NCI-H1930 (cell line): ENCODE results near the gene SLC2A3.
A peak's percentile ranks its signal among the peaks of the same experiment; 100 is the strongest.
"Not testable (repeated sequence)": the region's sequence is repeated elsewhere in the genome, so short reads cannot be mapped to it uniquely, and the experiment has no call there.

Experiments used
- DNase-seq, 2 experiments: peaks; one replicate each; lab custom pipeline; 2025; lab: John Stamatoyannopoulos, UW

SLC2A3 gene

DNA sequence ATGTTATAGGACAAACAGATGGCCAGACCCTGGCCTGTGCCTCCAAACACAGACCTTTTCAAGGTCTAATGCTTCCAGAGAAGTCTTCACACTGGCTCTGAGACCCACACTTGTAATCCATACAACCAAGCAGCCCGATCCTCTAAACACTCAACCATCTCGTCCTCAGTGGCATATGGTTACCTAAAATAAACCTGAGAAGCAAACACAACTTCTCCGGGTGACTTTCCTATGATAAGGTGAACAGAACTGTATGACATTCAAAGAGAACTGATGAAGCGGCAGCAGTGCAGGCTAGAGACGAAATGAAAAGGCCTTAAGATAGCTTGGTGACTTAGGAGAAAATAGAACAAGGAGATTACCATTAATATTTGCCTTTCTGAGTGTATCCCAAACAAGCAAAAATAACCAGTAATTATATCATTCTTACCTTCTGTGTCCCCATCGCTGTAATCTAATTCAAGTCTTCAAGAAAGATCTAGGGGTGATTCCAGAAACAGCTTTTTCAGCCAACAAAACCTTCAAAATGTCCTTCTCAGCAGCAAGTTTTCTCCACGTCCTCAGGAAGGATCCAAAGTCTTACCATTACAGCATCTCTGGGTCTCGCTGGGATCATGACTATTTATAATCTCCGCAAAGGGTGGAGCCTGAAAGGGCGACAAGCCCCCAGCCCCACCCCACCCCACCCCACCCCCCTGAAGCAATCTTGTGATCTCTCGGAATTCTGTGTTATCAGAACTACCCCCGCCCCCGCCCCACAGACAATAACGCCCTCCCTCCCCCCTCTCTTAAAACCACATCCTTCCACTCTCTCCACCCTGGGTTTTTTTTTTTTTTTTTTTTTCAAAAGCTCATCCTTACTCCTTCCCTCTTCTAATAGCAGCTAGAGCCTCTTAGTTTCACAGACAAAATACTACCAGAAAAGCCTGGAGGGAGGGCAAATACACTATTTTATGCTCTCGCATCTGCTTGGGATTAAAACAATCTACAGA is at the start of gene SLC2A3:
SLC2A3 (minus strand) TSS at position 598 of the 992 bp plus-strand sequence; CDS start at position 445, 153 bp downstream.
- DNase-seq: no peak

DNA sequence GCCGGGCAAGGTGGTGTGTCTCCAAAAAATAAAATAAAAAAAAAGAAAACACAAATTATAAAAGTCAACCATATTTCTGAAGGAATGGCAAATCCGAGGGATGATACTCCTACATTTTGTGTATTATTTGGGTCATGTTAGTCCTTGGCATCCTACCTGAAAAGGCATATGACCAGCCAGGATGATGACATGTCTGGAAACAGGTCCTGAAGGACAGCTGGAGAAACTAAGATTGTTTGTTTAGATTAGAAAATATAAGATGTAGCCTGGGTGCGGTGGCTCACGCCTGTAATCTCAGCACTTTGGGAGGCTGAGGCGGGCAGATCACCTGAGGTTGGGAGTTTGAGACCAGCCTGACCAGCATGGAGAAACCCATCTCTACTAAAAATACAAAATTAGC is 48.9 kb upstream of the SLC2A3 start:
- DNase-seq: no peak

DNA sequence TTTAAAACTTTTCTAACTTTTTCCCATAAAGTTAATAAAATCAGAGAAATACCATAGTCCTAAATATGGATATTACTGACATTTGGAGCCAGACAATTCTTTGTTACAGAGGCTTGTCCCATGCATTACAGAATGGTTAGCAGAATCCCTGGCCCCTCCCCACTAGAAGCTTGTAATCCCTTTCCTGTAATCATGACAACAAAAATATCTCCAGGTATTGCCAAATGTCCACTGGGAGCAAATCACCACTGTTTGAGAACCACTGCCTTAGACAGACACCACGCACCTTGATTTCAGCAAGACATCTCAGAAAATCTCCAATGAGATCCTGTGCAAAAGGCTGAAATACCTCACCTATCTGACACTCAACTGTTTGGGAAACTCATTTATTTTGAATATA is 47.5 kb upstream of the SLC2A3 start:
- DNase-seq: not testable (repeated sequence)

DNA sequence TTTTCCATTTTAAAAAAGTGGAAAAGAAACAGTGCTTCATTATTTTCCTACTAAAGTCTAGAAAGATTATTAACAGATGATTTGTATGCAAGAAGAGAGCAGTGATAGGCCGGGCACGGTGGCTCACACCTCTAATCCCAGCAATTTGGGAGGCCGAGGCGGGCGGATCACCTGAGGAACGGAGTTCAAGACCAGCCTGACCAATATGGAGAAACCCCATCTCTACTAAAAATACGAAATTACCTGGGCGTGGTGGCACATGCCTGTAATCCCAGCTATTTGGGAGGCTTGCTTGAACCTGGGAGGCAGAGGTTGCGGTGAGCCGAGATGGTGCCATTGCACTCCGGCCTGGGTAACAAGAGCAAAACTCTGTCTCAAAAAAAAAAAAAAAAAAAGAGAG is 47.0 kb upstream of the SLC2A3 start:
- not testable (repeated sequence) for DNase-seq

DNA sequence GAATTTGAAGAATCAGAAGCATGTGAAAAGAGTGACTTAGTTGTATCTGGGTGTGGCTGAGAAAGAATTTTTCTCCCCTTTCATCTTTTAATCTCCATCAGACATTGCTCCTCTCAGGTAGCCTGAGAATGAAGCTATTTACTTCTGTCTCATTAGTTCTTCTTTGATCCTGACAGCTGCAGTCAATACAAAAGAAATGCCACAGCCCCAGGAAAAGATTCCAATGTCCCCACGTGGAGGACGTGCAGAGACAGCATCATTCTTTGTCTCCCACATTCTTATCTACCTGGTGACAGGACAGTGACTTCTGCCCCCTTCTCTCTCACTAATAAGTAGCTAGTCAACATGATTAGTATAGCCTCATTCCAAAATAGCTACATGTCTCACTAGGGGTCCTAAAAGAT is 46.3 kb upstream of the SLC2A3 start:
- DNase-seq: not testable (repeated sequence)

DNA sequence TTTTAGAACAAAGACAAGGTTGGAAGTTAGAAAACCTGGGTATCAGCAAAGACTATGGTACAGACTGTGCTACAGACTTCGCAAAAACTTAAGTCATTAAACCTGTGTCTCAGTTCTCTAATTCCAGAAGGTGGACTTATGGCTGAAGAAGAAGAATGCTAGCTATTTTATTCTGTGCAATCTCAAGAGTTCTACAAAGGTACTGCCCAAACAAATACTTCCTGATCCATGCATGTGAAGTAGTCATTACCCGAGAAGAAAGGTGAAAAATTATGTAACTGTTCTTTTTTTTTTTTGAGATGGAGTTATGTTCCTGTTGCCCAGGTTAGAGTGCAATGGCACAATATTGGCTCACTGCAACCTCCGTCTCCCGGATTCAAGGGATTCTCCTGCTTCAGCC is 45.5 kb upstream of the SLC2A3 start:
- DNase-seq: no peak

DNA sequence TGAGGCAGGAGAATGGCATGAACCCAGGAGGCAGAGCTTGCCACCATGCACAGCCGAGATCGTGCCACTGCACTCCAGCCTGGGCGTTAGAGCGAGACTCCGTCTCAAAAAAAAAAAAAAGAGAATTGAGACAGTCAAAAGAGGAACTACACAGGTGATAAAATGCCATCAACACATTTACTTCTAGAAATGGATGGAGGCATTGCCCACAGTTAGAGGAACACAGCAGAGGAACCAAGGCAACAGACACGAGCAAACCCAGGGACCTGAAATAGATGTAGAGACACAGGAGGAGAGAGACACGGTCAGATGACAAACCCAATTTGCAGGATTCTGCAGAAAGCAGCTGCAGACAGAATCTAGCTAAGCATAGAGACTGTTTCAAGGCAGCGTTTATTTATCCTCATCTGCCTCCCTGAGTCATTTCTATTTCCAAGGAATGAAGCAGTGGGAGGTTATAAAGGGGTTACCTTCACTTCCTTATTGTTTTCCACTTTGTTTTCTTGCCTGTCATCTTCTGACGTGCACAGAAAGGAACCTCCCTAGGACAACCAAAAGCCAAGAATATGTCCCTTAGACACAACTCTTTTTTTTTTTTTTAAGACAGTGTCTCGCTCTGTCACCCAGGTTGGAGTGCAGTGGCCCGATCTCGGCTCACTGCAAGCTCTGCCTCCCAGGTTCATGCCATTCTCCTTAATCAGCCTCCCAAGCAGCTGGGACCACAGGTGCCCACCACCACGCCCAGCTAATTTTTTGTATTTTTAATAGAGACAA is 41.6 kb upstream of the SLC2A3 start:
- DNase-seq: not testable (repeated sequence)

DNA sequence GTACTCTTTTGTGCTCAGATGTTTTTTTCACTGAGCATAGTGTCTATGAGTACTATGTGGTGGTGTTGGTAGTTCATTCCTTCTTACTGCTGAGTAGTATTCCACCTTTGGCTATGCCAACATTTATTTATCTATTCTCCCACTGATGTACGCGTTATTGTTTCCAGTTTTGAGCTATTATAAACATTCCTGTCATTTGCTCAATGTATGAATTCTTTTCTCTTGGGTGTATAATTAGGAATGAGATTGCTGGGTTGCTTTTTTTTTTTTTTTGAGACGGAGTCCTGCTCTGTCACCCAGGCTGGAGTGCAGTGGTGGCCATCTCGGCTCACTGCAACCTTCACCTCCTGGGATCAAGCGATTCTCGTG is 37.5 kb upstream of the SLC2A3 start:
- no peak for DNase-seq

DNA sequence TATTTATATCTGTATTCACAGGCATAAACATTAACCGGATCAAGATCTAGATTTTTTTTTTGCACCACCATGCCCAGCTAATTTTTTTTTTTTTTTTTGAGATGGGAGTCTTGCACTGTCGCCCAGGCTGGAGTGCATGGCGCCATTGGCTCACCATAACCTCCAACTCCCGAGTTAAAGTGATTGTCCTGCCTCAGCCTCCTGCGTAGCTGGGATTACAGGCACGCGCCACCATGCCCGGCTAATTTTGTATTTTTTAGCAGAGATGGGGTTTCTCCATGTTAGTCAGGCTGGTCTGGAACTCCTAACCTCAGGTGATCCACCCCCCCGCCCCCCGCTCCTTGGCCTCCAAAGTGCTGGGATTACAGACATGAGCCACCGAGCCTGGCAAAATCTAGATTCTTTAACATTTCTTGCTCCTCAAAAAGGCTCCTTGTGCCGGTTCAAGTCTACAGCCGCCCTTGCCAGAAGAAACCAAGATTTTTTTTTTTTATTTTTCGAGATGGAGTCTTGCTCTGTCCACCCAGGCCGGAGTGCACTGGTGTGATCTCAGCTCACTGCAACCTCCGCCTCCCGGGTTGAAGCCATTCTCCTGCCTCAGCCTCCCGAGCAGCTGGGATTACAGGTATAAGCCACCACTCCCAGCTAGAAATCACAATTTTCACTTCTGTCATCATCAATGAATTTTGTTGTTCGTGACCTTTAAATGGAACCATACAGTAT is 36.9 kb upstream of the SLC2A3 start:
- DNase-seq: no peak

DNA sequence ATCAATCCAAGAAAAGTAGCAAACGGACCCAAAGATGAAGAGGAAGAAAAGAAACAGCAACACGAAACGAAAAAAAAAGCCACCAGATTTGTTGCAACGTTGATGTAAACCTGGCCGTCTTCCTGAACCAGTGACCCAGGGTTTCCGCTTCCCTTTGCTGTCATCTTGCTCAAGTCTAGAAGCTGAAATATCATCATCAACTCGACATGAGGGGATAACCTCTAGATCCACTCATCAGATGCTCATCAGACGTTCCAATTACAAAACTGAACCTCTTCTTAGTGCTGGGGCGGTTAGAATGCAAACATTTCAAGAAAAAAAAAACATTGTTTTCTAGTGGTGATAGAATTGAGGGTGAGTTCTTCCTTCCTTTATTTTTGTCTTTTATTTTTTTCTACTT is 36.3 kb upstream of the SLC2A3 start:
- DNase-seq: not testable (repeated sequence)

DNA sequence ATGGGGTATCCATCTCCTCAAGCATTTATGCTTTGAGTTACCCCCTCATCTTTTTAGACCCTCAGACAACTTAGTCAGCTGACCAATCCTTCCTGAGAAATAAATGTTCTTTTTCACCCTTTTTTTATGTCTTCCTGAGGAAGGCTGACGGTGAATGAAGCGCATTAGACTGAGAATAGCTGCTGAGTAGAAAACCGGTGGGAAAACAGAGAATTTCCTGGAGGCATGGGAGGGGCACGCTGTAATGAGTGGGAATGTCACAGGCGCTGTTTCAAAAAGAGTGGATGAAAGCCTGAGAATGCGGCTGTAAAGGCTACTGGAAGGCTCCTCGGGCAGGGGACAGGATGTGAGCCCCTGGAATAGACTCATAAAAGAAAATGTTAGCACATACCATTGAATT is 35.8 kb upstream of the SLC2A3 start:
- not testable (repeated sequence) for DNase-seq

DNA sequence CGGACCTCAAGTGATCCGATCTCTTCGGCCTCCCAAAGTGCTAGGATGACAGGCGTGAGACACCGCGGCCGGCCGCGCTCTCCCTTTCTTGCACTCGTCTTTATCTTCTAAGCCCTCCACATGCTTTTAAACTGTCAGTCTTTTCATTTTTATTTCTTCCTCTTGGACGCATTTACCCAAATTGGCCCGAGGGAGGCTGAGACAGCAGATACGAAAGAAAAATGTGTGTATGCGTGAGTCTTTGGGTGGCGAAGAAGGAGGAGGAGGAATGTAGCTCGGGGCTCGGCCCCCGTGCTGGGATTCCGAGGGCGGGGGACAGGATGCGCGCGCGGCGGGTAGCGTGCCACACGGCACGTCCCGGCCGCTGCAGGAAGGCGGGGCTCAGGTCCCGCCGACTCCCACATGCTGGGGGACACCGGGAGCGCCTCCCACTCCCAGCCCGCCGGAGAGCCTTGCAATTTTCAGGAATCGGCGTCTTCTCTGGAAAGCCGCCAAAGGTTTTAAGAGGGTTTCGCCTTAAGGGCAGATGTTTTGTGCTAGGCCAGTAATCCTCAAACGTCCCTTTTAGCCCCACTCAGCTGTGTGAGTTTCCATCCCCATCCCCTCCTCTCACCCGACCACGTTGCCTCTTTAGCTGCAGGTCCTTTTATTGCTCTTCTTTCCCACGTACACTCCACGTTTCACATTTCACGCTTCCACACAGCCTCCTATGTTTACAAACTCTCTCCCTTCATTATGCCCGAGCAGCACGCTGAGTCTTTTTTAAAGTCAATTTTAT is 34.7 kb upstream of the SLC2A3 start:
- DNase-seq: peak; percentile 68 to 91

DNA sequence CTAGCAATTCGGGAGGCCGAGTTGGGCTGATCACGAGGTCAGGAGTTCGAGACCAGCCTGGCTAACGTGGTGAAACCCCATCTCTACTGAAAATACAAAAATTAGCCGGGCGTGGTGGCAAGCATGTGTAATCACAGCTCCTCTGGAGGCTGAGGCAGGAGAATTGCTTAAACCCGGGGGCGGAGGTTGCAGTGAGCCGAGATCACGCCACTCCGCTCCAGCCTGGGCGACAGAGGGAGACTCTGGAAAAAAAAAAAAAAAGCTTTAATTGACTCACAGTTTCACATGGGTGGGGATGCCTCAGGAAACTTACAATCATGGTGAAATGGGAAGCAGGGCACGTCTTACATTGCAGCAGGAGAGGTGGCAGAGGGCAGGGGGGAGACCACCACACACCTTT is 30.6 kb upstream of the SLC2A3 start:
- DNase-seq: no peak

DNA sequence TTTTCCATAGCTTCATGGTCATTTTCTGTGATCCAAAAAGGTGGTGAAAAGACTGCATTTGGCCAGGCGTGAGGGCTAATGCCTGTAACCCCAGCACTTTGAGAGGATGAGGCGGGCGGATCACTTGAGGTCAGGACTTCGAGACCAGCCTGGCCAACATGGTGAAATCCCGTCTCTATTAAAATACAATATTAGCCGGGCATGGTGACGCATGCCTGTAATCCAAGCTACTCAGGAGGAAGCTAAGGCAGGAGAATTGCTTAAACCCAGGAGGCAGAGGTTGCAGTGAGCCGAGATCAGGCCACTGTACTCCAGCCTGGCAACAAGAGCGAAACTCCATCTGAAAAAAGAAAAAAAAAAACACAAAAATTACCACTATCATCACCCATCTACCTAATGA is 28.7 kb upstream of the SLC2A3 start:
- not testable (repeated sequence) for DNase-seq

DNA sequence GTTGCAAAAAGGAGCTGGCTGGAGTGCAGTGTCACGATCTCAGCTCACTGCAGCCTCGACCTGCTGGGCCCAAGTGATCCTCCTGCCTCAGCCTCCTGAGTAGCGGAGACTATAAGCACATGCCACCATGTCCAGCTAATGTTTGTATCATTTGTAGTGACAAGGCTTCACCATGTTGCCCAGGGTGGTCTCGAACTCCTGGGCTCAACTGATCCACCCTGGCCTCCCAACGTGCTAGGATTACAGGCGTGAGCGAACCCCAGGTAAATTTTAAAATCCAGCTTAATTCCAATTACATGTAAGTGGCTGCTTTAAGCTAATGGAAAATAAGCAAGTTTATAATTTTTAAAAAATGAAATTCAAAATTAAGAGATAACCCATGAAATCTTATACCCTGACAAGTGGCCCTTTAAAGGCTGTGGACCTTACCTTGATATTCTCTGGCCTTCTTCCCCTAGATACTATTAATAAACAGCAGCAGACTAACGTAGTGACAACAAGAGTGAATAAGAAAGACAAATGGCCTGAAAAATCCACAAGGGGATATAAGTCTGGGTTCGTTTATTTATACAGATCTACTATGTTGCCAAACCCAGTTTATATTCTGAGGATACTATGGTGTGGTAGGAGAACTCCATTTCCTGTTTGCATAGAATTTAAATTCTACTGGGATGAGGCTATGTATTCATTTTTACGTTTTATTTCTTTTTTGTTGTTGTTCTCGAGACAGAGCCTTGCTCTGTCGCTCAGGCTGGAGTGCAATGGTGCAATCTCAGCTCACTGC is 25.6 kb upstream of the SLC2A3 start:
- no peak for DNase-seq

DNA sequence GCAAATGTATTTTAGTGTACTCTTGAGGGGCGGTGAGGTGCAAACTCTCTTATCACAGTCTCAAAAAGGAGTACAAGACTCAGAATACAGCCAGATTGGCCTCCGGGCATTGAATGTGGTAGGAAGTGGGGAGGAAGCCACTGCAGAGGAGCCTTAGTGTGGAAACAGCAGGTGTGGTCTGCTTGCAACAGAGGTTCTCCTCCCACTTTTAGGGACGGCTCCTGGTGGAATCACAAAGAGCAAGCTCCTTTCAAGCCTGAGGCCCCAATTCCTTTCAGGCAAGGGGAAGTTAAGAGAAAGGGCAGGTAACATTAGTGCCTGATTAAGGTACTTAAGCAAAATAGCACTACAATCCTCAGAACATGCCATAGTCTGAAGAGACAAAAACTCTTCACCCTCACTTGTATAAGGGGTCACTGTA is 23.7 kb upstream of the SLC2A3 start:
- DNase-seq: no peak

DNA sequence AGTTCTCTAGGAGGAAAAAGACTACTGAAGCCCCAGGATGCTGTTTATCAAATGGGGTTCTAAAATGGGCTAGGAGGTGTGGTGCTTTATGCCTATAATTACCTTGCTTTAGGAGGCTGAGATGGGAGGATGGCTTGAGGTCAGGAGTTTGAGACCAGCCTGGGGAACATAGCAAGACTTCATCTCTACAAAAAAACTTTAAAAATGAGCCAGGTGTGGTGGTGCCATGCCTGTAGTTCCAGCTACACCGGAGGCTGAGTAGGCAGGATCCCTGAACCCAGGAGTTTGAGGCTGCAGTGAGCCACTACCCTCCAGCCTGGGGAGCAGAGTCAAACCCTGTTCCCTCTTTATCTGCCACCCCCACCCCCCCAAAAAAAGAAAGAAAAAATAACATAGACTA is 23.3 kb upstream of the SLC2A3 start:
- no peak for DNase-seq

DNA sequence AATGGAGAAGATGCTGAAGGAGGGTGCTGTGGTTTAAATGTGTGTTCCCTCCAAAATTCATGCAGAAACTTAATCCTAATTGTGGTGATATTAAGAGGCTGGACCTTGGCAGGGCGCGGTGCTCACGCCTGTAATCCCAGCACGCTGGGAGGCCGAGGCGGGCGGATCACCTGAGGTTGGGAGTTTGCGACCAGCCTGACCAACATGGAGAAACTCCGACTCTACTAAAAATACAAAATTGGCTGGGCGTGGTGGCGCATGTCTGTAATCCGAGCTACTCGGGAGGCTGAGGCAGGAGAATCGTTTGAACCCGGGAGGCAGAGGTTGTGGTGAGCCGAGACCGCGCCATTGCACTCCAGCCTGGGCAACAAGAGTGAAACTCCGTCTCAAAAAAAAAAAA is 18.9 kb upstream of the SLC2A3 start:
- DNase-seq: not testable (repeated sequence)

DNA sequence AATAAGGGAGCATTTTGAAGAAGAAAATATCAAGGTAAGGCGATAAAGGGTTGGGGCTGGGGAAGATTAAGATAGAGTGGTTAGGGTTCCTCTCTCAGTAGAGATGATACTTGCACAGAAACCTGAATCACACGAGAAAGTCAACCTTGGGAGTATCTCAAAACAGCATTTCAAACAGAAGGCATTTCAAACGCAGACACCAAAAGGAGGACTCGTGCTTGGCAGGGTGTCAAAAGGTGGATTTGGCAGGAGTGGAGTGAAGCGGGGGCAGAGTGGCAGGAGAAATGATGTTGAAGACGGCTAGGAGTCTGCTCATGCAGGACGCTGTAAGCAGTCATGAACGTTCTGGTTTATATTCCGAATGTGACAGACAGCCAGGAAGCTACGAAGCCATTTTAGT is 18.4 kb upstream of the SLC2A3 start:
- not testable (repeated sequence) for DNase-seq

DNA sequence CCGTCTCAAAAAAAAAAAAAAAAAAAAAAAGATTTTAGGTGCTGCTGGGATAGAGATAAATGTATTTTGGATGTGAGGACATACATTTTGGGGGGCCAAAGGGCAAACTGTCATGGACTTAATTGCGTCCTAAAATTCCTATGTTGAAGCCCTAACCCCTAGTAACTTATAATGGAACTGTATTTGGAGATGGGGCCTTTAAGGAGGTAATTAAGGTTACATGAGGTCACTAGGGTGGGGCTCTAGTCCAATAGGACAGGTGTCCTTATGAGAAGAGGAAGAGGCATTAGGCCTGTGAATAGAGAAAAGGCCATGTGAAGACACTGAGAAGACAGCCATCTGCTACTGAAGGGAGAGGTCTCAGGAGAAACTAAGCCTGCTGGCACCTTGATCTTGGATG is 17.9 kb upstream of the SLC2A3 start:
- not testable (repeated sequence) for DNase-seq

DNA sequence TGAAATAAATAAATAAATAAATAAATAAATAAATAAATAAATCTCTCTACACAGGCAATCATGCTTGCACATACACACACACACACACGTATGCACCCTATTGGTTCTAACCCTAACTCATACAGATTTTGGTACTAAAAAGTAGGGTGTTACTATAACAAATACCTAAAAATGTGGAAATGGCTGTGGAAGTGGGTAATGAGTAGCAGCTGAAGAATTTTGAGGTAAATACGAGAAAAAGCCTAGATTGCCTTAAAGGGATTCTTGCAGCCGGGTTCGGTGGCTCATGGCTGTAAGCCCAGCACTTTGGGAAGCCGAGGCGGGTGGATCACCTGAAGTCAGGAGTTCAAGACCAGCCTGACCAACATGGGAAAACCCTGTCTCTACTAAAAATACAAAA is 15.7 kb upstream of the SLC2A3 start:
- no peak for DNase-seq
